ENCODE data around the gene SLC25A52.

DNA sequence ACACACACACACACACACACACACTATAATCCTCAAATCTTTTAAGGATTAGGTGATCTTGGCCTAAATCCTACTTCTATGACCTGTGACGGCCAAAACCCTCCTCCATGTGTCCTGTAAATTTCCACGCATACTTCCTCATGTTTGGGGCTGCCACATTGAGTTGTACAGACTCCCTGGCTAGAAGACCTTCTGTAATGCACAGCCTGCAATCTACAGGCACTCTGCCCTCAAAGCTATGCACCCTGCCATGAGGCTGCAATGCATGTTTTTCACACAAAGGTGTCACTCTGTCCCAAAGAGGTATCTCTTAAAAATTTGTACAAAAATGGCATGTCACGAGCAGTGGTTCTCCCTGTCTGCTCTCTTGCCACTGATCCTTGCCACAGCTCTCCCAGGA is 49.9 kb downstream of the SLC25A52 start:
- no peak for TF ChIP-seq CTCF (IDR thresholded peaks at IDR 0.05)
- TF ChIP-seq ZFX (IDR thresholded peaks at IDR 0.05; ENCODE audit: borderline replicate concordance), result no peak

All from 22Rv1 (cell line).